ENCODE results near the gene RGS13. TPM values are rescaled to one million over a fixed set of nuclear protein-coding genes. Genes with fewer than 3 reads are reported as not detected.

RGS13 gene
- total RNA-seq, 1 donor from 2014 or later, result not detected

DNA sequence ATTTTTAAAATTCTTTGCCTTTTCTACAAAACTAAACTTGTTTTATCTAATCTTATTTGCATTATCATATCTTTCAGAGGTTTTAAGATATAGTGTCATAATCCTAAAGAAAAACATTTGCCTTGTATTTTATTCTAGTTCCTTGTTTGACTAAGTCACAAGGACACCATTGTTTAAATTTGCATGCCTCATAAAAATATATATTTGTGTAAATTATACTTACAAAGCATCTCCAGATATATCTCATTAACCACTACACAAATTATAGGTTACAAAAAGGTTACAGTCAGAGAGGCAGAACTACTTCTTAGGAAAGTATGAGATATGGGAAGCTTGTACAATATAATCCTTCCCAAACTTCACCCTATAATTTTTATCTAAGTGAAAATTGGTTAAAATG, 4.2 kb upstream of the RGS13 start:
- TF ChIP-seq, protein P1, sequence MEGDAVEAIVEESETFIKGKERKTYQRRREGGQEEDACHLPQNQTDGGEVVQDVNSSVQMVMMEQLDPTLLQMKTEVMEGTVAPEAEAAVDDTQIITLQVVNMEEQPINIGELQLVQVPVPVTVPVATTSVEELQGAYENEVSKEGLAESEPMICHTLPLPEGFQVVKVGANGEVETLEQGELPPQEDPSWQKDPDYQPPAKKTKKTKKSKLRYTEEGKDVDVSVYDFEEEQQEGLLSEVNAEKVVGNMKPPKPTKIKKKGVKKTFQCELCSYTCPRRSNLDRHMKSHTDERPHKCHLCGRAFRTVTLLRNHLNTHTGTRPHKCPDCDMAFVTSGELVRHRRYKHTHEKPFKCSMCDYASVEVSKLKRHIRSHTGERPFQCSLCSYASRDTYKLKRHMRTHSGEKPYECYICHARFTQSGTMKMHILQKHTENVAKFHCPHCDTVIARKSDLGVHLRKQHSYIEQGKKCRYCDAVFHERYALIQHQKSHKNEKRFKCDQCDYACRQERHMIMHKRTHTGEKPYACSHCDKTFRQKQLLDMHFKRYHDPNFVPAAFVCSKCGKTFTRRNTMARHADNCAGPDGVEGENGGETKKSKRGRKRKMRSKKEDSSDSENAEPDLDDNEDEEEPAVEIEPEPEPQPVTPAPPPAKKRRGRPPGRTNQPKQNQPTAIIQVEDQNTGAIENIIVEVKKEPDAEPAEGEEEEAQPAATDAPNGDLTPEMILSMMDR (IDR thresholded peaks at IDR 0.05; ENCODE audit: unreplicated experiment), result no peak
- DNase-seq (ENCODE audit: low spot score, unreplicated experiment), result no peak
- Mint-ChIP-seq H3K36me3 (ENCODE audit: insufficient read depth) (no peaks in the 10 kb centered on the region), H3K4me1 (ENCODE audit: low read depth) (peaks cover 39% of the 10 kb centered on the region), H3K27me3 (peaks cover 9% of the 10 kb centered on the region), H3K4me3 (ENCODE audit: low read depth) (no peak overlapping the region), H3K9me3 (ENCODE audit: low read depth) (no peaks in the 10 kb centered on the region), H3K27ac (no peak overlapping the region)

DNA sequence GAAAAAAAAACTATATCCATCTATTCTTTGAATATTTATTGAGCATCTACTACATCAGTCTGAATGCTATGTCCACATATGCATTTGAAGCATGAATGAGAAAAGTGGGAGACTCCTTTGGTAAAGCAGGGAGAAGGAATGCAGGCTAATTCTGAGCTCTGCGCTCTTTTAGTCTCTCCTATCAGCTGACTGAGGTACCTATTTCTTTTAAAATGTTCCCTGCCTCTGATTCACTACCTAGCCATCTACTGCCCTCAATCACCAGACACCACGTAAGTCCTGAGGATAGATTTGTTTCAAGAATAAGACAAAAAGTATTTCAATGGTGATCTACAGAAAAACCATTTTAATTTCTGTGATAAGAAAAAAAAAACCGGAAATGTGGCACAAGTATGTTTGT, 3.8 kb upstream of the RGS13 start:
- Mint-ChIP-seq H3K9me3 (ENCODE audit: low read depth) (no peaks in the 10 kb centered on the region), H3K4me3 (ENCODE audit: low read depth) (no peak overlapping the region), H3K27ac (no peak overlapping the region), H3K4me1 (ENCODE audit: low read depth) (peaks cover 36% of the 10 kb centered on the region), H3K36me3 (ENCODE audit: insufficient read depth) (no peaks in the 10 kb centered on the region), H3K27me3 (peaks cover 9% of the 10 kb centered on the region)
- DNase-seq (ENCODE audit: low spot score, unreplicated experiment), result no peak
- TF ChIP-seq, protein P1 (IDR thresholded peaks at IDR 0.05; ENCODE audit: unreplicated experiment), result no peak

DNA sequence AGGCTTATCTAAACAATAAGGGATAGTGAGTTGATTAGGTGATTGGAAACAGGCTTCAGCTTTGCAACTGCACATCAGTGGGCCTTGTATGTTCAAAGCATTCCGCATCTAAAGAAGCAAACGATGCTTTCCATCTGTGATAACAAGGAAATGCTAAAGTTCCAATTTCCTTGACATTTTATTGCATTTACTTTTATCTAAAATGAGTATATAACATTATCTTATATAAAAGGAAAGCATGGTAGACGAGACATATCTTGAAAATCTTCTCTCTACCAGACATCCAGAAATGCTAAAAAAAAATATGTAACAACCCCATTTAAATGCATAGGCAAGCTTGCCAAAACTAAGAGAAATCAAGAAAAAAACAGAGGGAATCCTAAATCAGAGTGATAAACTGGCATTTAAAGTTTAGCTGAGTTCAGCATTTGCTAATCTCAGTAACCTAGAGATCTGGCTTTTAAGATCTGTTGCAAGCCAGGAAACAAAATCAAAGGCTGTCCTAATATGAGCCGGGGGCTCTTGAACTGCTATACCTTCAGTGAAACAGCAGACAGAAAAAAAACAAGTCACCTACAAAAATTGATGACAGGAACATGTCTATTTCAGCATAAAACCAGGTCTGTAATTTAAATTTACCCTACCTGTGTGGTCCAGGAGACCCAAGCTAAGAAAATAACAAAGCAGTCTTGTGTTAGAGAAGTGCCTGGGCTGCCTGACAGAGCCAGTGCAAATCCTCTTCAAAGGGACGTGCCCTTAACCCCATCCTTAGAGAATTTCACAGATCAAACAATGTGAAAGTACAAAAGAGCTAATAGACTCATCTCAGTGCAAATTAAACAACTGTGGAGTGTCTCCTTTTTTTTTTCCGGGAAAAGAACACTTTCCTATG, 3.1 kb upstream of the RGS13 start:
- H3K4me1 Mint-ChIP-seq (ENCODE audit: low read depth), result peaks cover 36% of the 10 kb centered on the region

DNA sequence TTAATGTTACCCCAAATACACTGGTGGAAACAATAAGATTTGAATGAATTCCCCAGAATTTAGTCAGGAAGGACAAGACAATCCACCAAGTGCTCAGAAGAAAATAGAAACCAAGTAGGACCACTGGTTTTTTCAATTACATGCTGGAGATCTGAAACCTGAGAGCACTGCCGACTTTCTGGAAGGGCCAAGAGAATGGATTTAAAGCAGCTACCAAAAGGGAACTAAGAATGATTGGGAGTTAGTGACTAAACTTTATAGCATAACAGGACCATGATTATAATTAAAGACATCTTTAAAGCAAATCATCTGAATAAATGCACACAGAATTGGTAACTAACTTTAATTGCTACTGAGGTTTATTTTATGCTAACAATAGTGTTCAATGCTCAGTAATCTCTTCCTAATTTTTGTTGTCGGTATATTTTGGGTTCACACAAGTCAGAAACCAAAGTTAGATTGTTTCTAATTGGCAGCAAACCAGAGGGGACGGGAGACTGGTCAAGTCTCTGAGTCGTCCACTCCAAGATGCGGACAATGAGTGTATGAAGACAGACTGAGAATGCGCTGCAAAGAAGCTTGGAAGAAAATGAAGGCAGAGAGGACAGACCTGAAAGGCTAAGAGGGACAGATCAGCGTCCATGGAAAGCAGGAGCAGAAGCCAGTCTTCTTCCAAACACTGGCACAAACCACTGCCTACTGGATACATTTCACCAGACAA, 2.3 kb upstream of the RGS13 start:
- Mint-ChIP-seq H3K4me1 (ENCODE audit: low read depth) (peaks cover 31% of the 10 kb centered on the region), H3K9me3 (ENCODE audit: low read depth) (no peaks in the 10 kb centered on the region), H3K27ac (no peak overlapping the region), H3K27me3 (peaks cover 9% of the 10 kb centered on the region), H3K4me3 (ENCODE audit: low read depth) (no peak overlapping the region), H3K36me3 (ENCODE audit: insufficient read depth) (no peaks in the 10 kb centered on the region)
- TF ChIP-seq, protein P1 (IDR thresholded peaks at IDR 0.05; ENCODE audit: unreplicated experiment), result no peak
- DNase-seq (ENCODE audit: low spot score, unreplicated experiment), result no peak

More for the DNA sequence above, 3.1 kb upstream of the RGS13 start:
- DNase-seq (ENCODE audit: low spot score, unreplicated experiment), result no peak
- Mint-ChIP-seq H3K36me3 (ENCODE audit: insufficient read depth) (no peaks in the 10 kb centered on the region), H3K9me3 (ENCODE audit: low read depth) (no peaks in the 10 kb centered on the region), H3K27ac (no peak overlapping the region), H3K4me3 (ENCODE audit: low read depth) (no peak overlapping the region), H3K27me3 (peaks cover 9% of the 10 kb centered on the region)
- TF ChIP-seq, protein P1 (IDR thresholded peaks at IDR 0.05; ENCODE audit: unreplicated experiment), result no peak

DNA sequence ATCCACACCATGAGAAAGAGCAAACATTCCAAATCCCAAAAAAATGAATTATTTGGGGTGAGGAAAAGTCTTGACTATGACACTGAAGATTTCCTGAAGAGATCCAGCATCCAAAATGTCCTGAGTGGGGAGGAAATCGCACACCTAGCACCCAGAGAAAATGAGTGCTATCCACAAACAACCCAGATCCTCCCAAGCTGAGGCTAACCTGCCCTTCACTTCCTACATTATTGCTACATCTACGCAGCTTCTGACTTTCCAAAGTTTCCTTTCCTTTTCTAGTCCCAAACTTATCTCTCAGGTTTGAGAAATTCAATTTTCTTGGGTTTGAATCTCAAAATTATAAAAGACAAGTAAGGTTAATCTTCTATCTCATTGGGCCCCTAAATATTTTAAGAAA, 906 bp upstream of the RGS13 start:
- Mint-ChIP-seq H3K36me3 (ENCODE audit: insufficient read depth) (no peaks in the 10 kb centered on the region), H3K27me3 (peaks cover 9% of the 10 kb centered on the region), H3K27ac (no peak overlapping the region), H3K9me3 (ENCODE audit: low read depth) (no peaks in the 10 kb centered on the region), H3K4me3 (ENCODE audit: low read depth) (no peak overlapping the region), H3K4me1 (ENCODE audit: low read depth) (peaks cover 26% of the 10 kb centered on the region)
- TF ChIP-seq, protein P1 (IDR thresholded peaks at IDR 0.05; ENCODE audit: unreplicated experiment), result no peak
- no peak for DNase-seq (ENCODE audit: low spot score, unreplicated experiment)

All from progenitor cell of endocrine pancreas (in vitro differentiated cells).